ENCODE results near the gene CLDN6. TPM values are rescaled to one million over a fixed set of nuclear protein-coding genes. Genes with fewer than 3 reads are reported as not detected.

CLDN6 gene
- polyA plus RNA-seq, 1 experiment, result 0.12 TPM

DNA sequence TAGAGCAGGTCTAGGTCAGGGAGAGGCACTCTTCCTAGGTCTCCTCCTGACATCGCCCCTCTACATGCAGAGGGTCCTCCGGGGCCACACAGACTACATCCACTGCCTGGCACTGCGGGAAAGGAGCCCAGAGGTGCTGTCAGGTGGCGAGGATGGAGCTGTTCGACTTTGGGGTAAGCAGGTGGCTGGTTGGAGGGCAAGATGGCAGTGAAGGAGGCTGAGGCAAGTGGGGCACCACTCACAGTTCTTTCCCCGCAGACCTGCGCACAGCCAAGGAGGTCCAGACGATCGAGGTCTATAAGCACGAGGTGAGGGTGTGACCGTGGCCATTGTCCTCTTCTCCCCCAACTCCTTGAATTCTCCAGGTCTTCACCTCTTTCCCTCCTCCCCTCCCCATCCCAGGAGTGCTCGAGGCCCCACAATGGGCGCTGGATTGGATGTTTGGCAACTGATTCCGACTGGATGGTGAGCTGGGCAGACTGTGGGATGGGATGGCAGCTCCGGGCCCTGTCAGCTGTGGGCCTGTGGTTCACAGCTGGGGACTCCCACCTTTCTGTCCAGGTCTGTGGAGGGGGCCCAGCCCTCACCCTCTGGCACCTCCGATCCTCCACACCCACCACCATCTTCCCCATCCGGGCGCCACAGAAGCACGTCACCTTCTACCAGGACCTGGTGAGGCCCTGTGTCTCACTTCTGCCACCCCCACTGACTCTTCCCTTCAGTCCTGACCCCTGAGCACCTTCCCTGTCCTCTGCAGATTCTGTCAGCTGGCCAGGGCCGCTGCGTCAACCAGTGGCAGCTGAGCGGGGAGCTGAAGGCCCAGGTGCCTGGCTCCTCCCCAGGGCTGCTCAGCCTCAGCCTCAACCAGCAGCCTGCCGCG lies 8.9 kb upstream of the CLDN6 start:
- CTCF ChIA-PET, result interaction anchor here (0.6 to 9.4 kb wide), 6 partner anchors 10 to 105 kb away, joined by 3 to 97 read pairs (median 8); partner anchors contain the start of genes BICDL2 and MMP25
- Histone ChIP-seq H3K27me3 (ENCODE audit: control insufficient read depth, insufficient read depth, low read length) (peaks cover 2% of the 10 kb centered on the region; the same call in 1 of the 2 replicates), H3K4me3 (ENCODE audit: low read depth, low read length) (no peak overlapping the region), H3K36me3 (ENCODE audit: control insufficient read depth, insufficient read depth, low read length) (peaks cover 22% of the 10 kb centered on the region)
- DNase-seq (ENCODE audit: low read depth), result no peak
- POLR2A ChIA-PET, result no interaction called here
- TF ChIP-seq, protein P1, sequence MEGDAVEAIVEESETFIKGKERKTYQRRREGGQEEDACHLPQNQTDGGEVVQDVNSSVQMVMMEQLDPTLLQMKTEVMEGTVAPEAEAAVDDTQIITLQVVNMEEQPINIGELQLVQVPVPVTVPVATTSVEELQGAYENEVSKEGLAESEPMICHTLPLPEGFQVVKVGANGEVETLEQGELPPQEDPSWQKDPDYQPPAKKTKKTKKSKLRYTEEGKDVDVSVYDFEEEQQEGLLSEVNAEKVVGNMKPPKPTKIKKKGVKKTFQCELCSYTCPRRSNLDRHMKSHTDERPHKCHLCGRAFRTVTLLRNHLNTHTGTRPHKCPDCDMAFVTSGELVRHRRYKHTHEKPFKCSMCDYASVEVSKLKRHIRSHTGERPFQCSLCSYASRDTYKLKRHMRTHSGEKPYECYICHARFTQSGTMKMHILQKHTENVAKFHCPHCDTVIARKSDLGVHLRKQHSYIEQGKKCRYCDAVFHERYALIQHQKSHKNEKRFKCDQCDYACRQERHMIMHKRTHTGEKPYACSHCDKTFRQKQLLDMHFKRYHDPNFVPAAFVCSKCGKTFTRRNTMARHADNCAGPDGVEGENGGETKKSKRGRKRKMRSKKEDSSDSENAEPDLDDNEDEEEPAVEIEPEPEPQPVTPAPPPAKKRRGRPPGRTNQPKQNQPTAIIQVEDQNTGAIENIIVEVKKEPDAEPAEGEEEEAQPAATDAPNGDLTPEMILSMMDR (IDR thresholded peaks at IDR 0.05; ENCODE audit: insufficient read depth, low read depth, low read length), result no peak

DNA sequence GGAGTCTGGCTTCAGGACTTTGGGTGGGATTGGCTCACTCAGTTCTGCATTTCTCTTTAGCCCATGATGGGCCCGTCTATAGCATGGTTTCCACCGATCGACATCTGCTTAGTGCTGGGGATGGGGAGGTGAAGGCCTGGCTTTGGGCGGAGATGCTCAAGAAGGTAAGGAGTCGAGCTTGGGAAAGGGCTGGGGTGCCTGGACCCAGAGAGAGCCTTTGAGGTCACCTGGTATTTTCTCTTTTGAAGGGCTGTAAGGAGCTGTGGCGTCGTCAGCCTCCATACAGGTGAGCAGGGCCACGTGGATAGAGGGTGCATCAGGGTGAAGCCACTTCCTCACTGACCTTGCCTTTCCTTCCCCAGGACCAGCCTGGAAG lies 8.0 kb upstream of the CLDN6 start:
- DNase-seq (ENCODE audit: low read depth), result no peak
- CTCF ChIA-PET, result interaction anchor here (1.5 to 9.4 kb wide), 2 partner anchors 16 to 22 kb away, joined by 8 to 97 read pairs; partner anchors contain the start of gene MMP25
- Histone ChIP-seq H3K4me3 (ENCODE audit: low read depth, low read length) (no peak overlapping the region), H3K36me3 (ENCODE audit: control insufficient read depth, insufficient read depth, low read length) (peaks cover 28% of the 10 kb centered on the region), H3K27me3 (ENCODE audit: control insufficient read depth, insufficient read depth, low read length) (peaks cover 2% of the 10 kb centered on the region; the same call in 1 of the 2 replicates)
- TF ChIP-seq, protein P1 (IDR thresholded peaks at IDR 0.05; ENCODE audit: insufficient read depth, low read depth, low read length), result no peak
- POLR2A ChIA-PET, result no interaction called here

DNA sequence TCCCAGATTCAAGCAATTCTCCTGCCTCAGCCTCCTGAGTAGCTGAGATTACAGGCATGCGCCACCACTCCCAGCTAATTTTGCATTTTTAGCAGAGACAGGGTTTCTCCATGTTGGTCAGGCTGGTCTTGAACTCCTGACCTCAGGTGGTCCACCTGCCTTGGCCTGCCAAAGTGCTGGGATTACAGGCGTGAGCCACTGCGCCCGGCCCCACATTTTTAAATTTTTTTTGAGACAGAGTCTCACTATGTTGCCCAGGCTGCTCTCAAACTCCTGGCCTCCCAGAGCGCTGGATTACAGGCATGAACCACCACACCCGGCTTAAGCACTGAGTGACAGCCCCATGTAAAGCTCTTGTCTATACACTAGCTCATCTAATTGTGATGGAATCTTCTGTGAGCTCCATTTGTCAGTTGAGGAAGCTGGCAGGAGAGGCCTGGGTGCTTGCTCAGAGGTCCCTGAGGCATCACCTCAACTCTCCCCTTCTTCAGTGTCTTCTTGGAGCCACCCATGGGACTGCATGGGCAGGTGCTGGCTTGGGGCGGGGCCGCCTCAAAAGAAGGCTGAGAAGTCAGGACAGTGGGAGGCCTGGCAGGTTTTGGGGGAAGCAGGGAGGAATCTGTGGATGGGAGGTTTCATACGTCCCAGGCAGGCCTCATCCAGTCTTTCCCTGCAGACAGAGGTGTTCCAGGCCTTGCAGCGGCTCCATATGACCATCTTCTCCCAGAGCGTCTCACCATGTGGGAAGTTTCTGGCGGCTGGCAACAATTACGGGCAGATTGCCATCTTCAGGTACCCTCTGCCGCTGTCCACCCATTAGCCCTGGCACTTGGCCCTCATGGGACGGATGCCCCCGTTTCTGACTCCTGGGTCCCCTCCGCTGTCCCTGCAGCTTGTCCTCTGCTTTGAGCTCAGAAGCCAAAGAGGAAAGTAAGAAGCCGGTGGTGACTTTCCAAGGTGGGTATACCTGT lies 7.3 kb upstream of the CLDN6 start:
- no peak overlapping the region for H3K4me3 ChIP-seq (ENCODE audit: low read depth, low read length)
- POLR2A ChIA-PET, result interaction anchor here (0.6 to 0.7 kb wide), 2 partner anchors 811 to 990 kb away, joined by 4 to 21 read pairs; partner anchors contain the start of gene PGP
- H3K36me3 ChIP-seq (ENCODE audit: control insufficient read depth, insufficient read depth, low read length), result peaks cover 28% of the 10 kb centered on the region
- CTCF ChIA-PET, result interaction anchor here (1.5 to 9.4 kb wide), 2 partner anchors 17 to 22 kb away, joined by 8 to 97 read pairs; partner anchors contain the start of gene MMP25
- H3K27me3 ChIP-seq (ENCODE audit: control insufficient read depth, insufficient read depth, low read length), result peaks cover 2% of the 10 kb centered on the region; the same call in 1 of the 2 replicates
- TF ChIP-seq, protein P1 (IDR thresholded peaks at IDR 0.05; ENCODE audit: insufficient read depth, low read depth, low read length), result no peak
- DNase-seq (ENCODE audit: low read depth), result no peak

DNA sequence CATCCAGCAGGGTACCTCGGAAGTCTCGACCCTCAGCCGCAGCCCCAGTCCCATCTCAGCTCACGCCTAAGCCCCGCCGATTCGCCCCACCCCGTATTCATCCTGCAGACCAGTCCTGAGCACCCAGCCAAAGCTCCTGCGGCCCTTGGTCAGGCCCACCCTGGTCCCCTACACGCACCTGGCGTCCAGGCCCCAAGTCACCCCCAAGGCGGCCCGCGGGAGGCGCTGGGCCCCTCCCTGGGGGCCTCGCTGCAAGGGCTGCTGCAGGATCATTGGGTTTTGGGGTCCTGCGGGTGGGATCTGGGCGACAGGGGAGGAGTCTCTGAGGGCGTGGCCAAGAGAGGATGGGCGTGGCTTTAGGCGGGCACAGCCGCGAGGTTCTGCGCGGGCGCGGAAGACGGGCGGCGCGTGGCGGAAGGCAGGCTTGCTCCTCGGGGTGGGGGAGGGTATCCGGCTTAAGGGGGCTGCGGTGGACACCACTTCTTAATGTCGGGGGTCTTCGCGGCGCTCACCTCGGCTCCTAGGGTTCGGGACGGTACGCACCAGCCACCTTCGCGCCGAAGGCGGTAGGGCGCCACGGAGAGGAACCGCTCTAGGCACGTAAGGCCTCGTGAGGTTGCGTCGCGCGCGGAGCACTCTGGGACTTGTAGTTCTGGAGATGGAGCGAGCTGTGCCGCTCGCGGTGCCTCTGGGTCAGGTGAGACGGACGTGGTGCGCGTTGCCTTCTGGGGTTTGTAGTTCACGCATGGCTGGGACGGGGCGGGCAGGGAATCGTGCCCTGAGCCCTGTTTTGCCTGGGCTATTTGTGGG lies 5.9 kb upstream of the CLDN6 start, which contains the start of the genes HCFC1R1 and THOC6:
HCFC1R1 (minus strand) TSS at position 274 of the 810 bp plus-strand sequence; CDS start at position 273, 1 bp downstream.
THOC6 (plus strand) TSS at position 367 of the 810 bp plus-strand sequence; CDS start at position 659, 292 bp downstream.
- peaks cover 28% of the 10 kb centered on the region for H3K36me3 ChIP-seq (ENCODE audit: control insufficient read depth, insufficient read depth, low read length)
- POLR2A ChIA-PET, result interaction anchor here (0.5 kb wide), 1 partner anchor 76 kb away, joined by 4 read pairs; no protein-coding TSS in a partner anchor

More for the DNA sequence above, 5.9 kb upstream of the CLDN6 start, which contains the start of the genes HCFC1R1 and THOC6:
- DNase-seq (ENCODE audit: low read depth), result peak; percentile 88
- CTCF ChIA-PET, result interaction anchor here (0.8 to 6.3 kb wide), 6 partner anchors 8 to 106 kb away, joined by 3 to 78 read pairs (median 4); partner anchors contain the start of gene CLDN9
- H3K27me3 ChIP-seq (ENCODE audit: control insufficient read depth, insufficient read depth, low read length), result peaks cover under 1% of the 10 kb centered on the region; the same call in 1 of the 2 replicates
- TF ChIP-seq, protein P1 (IDR thresholded peaks at IDR 0.05; ENCODE audit: insufficient read depth, low read depth, low read length), result no peak
- peak within 1 kb of the TSS; percentile 59 for H3K4me3 ChIP-seq (ENCODE audit: low read depth, low read length)
